Sciatic nerve (tissue), 2 donors: ENCODE measurements around the gene CRABP2. TPM values are rescaled to one million over a fixed set of nuclear protein-coding genes. Genes with fewer than 3 reads are reported as not detected.
A peak's percentile ranks its signal among the peaks of the same experiment; 100 is the strongest.

Experiments
- ATAC-seq: fragments of 200-7000 bp; cut with Tn5 transposase; one replicate; pipeline ENCODE4 v1.9.1; 2020; ENCODE audit warnings: mild to moderate bottlenecking, moderate library complexity
- DNase-seq: peaks from one replicate; pipeline ENCODE4 v3.0.0-alpha.2; 2020; ENCODE audit warnings: low spot score
- intact Hi-C: fragments of 100-400 bp; cut with DNase I; formaldehyde crosslinking; loops from one replicate; pipeline ENCODE4 v1.14.2; 2022
- total RNA-seq: library from RNA; stranded (reverse); fragmentation: NEBNext Ultra II Directional; extraction: Animal tissue kit (Norgen Biotek cat#: 25700); gene quantifications from one replicate; pipeline ENCODE4 v1.2.1, GENCODE V29; 2021
- donor health status: DM: no; HTN: no; CAD: no.
- donor health status: DM: no; HTN: no; CAD: no.

Gene CRABP2
- total RNA-seq, 1 donor from 2014 or later, result 40.0 TPM

DNA sequence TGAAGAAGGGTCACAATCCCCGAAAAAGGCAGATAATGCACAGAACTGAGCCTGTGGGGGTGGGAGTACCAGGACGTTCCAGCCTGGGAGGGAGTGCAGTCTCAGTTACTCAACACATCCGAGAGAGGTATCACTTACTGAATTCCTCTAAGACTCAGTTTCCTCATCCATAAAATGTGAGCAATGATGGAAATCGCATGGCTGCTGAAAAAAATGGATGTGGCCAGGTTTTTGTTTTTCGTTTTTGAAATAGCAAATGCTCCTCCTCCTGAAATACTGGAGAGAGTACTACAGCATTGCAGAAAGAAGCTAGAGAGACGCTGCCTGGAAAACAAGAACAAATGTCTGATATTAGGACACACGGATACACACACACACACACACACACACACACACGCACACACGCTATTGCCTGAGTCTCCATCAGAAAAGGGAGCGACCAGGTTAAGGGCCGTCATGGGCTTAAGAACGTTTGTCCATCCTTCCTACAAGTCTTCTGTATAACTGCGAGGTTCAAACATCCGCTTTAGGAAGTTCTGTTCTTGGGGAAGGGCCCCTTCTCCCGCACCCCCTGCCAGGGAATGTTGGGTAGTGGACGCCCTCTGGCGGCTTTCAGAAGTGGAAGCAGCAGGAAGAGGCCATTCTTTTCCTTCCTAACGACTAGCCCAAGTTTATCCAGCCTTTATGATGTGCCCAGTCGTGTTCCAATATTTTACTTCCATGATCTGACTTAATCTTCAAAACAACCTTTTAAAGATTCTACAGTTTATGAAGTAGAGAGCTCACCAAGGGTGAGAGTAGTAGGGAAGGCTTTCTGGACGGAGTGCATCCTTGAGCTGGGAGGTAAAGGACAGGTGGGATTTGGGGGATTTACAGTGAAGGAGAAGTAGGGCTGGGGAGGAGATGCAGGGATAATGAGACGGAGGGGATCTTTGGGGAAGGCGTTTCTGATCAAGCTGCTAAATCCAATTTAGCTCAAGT lies 27.5 kb downstream of the CRABP2 start:
- intact Hi-C loops, result loop anchor here (2.0 kb wide), 1 partner anchor 19 kb away; no protein-coding TSS in a partner anchor
- peak; percentile 80 for DNase-seq

DNA sequence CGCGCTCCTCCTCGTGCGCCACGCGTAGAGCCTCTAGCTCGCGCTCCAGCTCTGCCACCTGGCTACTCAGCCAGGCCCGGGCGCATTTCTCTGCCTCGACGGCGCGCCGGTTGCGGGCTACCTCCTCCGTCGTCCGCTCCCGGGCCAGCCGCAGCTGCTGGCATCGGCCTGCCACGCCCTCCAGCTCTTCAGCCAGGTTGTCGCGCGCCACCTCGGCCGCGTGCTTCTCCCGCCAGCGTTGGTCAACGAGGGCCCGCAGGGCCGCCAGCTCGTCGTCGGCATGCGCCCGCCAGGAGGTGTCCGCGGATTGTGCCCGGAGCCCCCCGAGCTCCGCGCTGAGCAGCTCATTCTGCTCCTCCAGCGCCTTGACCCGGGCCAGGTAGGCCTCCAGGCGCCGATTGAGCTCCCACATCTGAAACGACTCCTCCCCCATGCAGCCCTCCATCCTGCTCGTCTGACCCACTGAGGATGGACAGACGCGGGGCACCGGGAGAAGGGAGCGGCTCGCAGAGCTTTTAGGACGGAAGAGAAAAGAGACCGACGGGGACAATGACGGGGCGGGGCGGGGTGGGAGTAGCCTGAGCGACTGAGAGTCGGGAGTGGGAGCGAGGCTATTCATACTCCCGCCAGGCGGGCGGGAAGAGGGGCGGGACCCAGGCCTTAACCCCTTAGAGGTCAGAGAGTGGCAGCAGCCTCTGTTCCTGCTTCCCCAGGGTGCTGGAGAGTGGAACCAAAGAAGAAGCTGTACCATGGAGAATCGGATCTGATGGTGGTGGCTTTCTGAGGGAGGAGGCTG lies 28.4 kb downstream of the CRABP2 start, which contains the start of gene NES:
Gene NES, minus strand, starts transcription at position 588 of the 796 bp plus-strand sequence. Its CDS starts 143 bp downstream, at position 445.
- DNase-seq (peak; percentile 88), ATAC-seq (peak; percentile 90)
- intact Hi-C loops, result no loop called here

More for the DNA sequence above, 27.5 kb downstream of the CRABP2 start:
- ATAC-seq, result peak; percentile 84

DNA sequence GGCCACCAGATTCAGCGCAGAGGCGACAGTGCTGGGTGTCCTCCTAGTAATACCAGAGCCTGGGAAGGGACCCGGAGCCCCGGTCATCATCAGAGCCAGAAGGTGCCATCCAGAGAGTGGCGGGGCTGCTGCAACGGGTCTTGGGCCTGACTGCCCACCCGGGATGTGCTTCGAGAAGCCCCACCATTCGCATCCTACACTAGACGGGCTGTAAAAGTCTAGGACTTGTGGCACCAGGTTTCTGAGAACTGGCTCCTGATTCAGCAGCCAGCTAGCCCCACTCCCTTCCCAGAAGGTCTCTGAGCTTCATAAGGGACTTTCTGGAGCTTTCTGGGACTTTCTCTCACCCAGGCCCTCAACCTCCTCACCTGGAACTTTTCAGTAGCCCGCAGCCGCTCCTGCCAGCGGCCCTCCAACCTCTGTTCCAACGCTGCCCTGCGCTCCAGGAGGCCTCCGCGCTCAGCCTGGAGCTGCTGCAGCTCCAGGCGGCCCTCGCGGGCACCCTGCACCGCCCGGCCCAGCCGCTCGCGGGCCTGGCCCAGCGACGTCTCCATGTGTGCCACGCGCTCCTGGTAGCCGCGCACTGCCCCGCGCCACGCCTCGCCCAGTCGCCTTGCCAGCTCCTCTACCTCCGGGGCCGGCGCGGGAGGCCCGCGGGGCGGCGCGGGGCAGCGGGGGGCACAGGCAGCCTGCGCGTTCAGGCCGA lies 29.1 kb downstream of the CRABP2 start:
- DNase-seq, result no peak
- ATAC-seq, result no peak

DNA sequence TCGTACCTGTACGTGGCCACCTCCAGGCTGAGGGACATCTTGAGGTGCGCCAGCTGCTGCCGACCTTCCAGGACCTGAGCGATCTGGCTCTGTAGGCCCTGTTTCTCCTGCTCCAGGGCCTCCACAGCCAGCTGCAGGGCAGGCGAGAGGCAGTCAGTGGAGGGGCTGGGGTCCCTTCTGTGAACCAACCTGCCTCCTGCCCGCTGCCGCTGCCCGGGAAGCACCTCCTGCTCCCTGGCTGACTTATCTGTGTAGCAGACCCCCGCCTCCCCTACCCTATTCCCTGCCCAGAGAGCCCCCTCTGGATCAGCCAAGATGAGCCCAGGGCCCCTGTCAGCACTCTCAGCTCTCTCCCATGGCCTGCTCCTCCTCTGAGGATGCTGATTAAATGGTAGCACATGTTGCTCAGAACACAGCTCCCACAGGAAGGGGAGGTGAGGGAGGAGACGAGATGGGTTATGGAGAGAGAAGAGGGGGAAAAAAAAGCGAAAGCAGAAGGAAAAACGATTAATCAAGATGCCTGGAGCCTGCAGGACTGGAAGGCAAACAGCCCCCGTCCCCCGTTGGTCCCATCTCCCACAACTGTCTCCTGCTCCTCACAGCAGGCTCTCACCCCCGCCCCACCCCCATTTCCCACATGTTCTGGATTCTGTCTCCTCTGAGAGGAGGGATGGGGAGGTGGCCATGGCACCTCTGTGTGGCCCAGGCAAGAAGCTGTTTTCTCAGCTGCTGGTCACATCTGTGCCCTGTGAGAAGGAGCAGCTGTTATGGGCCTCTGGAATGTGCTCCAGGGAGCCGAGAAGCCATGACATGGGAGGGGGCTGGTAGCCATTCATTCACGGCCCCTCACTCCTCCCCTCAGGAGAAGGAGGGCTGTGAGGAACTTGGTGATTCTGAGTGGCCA lies 29.9 kb downstream of the CRABP2 start:
- DNase-seq (no peak), ATAC-seq (peak; percentile 25)
- intact Hi-C loops, result no loop called here

More for the DNA sequence above, 29.1 kb downstream of the CRABP2 start:
- intact Hi-C loops, result no loop called here

DNA sequence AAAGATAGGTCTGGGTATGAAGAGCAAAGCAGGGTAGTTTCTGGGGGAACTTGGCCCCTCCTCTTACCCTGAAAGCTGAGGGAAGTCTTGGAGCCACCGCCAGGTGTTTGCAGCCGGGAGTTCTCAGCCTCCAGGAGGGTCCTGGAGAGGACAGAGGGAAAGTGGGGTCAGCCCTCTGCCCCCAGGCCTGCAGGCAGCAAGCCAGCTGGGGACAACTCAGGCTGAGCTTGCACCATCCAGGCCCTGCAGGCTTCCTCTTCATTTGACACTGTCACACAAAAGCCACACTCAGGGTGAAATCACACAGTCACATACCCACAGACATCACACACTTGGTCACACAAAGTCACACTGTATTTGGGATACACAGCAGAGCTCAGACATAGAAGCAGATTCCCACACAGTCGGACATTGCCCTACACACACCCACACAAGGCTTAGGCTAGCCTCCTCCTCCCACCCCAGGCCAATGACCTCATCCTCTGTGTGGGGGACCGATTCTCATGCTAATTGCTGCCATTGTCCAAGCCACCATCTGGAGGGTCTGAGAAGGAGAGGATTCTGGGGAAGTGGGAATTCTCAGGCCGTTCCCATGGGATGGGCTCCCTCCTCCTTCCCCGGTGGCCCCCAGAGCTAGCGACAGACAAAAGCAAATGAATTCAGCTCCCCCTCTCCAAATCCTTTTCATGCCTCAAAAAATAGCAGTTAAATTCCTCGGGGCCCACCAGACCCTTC lies 31.8 kb downstream of the CRABP2 start:
- intact Hi-C loops, result no loop called here
- DNase-seq, result no peak
- ATAC-seq, result no peak

DNA sequence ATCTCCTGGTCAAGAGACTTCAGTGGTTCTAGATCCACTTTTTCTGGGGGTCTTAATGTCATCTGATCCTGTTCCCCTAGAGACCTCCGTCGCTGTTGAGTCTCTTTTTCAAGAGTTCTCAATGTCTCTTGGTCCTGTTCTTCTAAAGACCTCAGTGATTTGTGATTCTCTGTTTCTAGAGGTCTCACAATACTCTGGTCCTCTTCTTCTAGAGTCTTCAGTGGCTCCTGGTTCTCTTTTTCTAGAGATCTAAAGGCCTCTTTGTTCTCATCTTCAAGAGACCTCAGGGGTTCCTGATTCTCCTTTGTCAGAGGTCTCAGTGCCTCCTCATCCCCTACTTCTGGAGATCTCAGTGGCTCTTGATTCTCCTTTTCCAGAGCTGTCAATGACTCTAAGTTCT lies 33.6 kb downstream of the CRABP2 start:
- ATAC-seq (no peak), DNase-seq (no peak)
- intact Hi-C loops, result no loop called here

DNA sequence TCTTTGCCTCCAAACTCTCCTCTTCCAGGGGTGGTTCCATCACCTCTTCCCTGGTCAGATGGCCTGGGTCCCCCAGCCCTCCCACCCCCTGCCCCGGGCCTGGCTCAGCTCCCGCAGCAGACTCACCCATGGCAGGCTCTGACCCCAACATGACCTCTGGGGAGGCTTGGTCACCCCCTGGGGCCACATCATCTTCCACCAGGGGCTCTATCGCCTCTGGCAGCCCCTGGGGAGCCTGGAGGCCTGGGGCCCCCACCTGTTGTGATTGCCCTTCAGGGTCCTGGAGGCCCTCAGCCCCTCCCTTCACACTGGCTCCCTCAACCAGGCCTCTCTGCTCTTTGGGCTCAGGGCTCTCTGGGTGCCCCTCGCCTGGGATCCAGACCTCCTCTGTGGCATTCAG lies 34.6 kb downstream of the CRABP2 start:
- ATAC-seq (no peak), DNase-seq (no peak)
- intact Hi-C loops, result no loop called here

DNA sequence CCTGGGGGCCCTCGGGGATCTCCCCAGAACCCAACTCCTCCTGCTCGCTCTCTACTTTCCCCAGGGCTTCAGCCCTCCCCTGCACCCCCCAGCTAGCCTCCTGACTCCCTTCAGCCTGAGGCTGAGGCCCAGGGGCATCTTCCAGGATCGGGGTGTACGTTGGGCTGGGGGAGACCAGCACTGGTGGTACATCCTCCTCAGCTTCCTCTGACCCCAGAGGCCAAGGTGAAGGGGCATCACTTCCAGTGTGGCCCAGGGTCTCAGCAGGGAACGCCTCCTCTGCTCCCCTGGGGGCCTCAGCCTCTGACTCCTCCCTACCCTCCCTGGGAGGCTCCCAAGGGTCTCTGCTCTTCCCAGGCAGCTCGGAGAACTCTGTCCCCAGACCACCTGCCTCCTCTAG lies 35.0 kb downstream of the CRABP2 start:
- DNase-seq, result no peak
- ATAC-seq, result no peak
- intact Hi-C loops, result no loop called here

DNA sequence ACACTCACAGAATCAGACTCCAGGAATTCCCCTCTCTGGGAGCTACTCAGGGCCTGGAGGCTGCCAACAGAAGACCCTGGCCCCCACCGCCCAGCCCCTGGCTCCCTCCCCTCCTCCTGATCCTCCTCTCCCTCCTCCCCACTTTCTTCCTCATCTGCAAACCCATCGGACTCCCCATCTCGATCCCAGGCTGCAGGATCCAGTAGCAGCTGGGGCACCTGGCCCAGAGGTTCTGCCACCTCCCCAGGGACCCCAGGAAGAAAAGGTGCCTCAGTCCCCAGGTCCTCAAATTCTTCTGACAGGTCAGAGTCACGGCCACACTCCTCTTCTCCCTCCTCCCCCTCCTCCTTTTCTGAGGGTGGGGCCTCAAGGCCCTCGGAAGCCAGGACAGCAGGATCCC lies 35.6 kb downstream of the CRABP2 start:
- no peak for DNase-seq
- intact Hi-C loops, result no loop called here
- ATAC-seq, result no peak

DNA sequence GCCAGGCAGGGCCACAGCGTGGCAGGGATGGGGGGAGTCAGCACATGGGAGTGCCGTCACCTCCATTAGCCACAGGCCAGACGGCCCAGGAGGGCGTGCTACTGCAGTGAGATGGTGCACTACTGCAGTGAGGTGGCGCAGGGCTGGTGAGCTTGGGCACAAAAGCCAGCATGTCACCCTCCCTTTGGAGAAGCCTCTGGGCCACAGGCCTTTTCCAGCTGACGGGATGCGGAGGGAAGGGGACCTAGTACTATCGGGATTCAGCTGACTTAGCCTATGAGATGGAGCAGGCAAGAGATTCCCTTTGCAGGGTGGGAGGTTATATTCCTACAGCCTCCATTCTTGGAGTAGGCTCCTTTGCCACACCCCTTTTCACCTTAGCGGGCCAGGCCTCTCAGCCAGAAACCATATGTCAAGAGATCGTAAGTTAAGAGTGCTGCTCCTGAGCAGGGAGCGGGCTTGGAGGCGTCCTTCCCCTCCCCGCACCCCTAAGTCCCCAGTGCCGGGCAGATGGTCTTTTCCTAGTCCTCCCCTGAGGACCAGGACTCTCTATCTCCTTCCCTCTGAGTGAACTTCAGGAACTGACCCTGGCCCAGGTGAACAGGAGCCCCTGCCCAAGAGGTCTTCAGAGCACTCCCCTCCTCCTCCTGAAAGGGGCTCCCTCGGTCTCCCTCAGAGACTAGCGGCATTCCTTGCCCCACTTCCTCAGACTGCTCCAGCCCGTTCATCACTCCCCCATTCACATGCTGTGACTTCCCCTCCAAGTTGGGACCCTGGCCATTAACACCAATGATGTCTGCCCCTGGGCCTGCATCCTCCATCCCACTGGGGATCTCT lies 36.4 kb downstream of the CRABP2 start:
- ATAC-seq, result no peak
- no peak for DNase-seq
- intact Hi-C loops, result no loop called here

DNA sequence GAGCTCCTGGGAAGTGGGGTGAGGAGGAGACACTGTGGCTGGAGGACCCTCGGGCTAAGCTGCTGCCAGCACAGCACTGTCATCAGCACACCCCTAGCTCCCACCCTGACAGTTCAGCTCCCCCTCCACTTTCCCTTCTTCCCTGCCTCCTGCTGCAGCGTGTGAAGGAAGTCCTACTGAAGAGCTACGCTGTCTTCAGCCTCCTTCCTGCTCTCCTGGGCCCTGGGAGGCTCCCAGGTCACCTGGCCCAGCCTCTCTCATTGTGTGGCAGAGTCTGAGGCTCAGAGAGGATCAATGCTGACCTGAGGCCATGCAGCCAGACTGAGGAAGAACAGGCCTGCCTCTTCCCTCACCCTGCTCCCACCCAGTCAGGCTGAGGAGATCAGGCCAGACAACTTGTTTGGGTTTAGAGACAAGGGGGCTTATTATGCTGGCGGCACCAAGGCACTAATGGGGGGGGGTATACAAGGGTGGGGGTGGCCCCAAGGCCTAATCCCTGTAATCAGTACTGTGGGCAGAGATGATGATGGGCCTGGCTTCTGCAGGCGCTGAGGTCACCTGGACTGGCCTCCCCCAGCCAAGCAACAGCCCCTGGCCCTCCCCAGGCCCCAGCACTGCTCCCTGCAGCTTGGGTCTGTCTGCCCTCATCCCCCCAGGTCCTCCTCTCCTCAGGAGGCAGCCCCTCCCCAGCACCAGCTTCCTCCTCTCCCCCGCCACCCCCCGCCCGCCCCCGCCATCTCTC lies 37.2 kb downstream of the CRABP2 start:
- ATAC-seq, result peak; percentile 15
- intact Hi-C loops, result no loop called here
- no peak for DNase-seq

DNA sequence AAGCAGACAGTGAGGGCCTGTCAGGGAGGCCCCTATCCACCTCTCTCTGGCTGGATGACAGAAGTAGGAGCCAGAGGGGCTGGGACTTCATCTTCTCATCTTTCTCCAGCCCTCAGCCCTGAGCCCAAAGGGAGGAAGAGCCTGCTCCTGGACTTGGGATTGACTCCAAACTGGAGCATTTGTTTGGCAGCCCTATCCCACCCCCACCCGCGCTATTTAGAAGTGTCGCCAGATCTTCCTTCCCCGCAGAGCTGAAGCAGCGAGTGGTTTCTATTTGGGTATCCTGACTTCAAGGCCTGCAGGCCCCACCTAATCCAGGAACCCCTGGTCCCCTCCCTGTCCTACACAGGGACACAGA lies 37.8 kb downstream of the CRABP2 start:
- peak; percentile 55 for ATAC-seq
- intact Hi-C loops, result no loop called here
- DNase-seq, result no peak

DNA sequence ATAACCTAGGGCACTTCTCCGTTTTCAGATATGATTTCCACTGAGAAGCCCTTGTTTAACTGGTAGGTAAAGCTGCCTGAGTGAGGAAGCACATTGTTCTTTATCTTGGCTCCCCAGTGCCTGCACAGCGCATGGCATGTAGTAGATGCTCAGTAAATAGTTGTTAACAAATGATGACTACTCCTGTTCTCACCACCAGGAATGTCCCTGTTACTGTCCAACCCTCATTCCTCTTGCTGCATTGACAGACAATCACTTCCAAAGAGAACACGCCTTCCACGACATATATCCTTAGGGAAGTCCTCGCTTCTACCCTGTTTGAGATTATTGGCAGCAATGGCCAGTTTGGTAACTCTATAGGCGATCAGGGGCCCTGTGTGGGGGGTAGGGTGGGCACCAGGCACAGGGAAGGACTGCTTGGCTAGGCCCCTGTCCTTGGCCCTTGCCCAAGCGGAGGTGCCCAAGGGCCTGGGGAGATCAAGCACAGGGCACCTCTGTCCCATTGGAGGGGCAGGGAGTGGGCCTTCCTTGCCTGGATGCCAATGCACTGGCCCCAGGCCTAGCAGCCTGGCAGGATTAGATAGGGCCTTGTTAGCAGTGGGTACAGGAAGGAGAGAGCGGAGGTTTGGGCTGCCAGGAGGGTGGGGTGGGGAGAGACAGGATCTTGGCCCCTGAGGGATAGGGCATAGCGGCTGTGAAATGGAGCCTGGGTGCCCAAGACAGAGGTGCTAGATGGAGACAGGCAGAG lies 38.3 kb downstream of the CRABP2 start:
- ATAC-seq (no peak), DNase-seq (no peak)

DNA sequence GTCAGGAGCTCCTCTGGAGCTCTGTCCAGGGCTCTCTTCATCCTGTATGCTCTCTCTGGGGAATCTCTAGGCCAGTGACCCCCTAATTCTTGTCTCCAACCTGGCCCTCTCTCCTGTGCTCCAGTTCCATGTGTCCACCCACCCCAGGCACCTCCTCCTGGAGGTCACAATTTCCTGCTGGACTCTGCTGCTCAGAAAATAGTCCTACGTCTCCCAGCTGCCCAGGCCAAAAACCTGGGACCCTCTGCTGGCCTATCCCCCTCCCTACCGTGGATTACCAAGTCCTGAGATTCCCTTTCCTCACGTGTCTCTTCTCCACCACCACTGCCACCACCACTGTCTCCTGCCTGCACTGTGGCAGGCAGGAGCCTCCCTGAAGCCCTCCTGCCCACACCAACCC lies 39.8 kb downstream of the CRABP2 start:
- intact Hi-C loops, result no loop called here
- no peak for DNase-seq
- no peak for ATAC-seq

More for the DNA sequence above, 38.3 kb downstream of the CRABP2 start:
- intact Hi-C loops, result no loop called here

DNA sequence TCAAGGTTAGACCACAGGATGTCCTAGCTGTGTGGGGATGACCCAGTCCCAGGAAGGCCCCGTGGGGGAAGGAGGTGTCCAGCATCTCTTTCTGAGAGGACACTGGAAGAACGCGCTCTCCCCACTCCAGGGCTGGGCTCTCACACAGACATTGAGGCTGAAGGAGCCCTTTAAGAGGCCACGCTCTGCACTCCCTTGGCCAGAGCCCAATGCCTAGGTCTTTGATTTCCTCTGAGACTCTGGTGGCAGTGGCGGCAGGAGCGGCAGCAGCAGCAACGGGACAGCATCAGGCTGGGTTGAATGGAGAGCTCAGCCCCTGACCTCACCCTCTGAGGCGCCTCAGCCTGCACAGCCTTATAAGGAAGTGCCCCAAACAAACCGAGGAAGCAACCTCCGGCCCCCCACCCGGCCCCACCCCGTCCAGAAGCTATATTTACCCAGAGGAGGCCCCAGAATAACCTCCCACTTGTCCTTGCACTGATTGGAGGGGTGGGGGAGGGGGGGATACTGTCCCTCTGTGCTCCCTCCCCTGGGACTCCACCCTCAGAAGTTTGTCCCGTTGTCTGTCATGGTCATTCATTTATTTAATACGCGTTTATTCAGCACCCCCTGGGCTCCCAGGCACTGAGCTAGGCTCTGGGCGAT lies 40.5 kb downstream of the CRABP2 start:
- DNase-seq (no peak), ATAC-seq (no peak)
- intact Hi-C loops, result no loop called here
